HG03066 (cell line): ENCODE results near the gene RIT2.

Source experiments
- ATAC-seq: cut with Tn5 transposase; IDR thresholded peaks from one replicate; pipeline ENCODE4 v1.9.1; 2021; ENCODE audit warnings: low read depth; ENCODE audit not compliant: unreplicated experiment

RIT2 gene

DNA sequence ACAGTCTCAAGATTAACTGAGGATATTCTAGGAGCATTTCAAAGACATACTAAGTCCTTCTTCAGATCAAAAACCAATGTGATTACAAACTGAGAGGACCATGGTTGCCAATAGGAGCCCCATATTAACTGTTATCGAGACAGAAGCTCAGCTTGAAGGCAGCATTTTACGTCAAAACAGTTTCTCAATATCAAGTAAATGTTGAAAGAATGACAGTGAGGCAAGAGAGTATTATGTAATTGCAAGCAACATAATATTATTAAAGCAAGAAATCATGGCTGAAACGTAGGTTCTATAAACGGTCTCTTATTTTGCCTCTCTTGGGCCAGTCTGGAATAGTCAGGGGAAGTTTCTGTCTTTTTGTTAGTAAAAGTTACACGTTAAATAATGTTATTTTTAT lies 22.9 kb downstream of the RIT2 start:
- no peak for ATAC-seq

- ATAC-seq: no peak
Observed at GRCh38 chr18:43081396-43081795, 34.1 kb downstream of the RIT2 start.

GRCh38 chr18:43080671-43081070 lies 34.8 kb downstream of the RIT2 start:
- ATAC-seq: no peak

DNA sequence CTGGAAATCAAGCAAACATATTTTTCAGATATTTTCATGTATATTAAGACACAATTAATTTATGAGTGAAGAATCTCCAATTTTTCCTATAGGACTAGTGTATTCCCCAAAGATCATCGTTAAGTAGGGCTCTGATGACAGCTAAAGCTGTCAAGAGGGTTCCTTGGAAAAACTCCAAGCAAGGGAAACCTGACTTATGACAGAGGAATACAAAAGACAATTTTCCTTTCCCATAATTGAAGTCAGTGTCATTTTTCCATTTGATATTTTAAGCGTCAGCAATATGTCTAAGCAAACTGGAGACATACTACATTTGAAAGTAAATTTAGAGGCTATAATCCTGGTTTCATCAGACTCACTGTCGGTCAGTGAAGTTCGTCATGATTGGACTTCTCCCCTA lies 36.1 kb downstream of the RIT2 start:
- no peak for ATAC-seq

DNA sequence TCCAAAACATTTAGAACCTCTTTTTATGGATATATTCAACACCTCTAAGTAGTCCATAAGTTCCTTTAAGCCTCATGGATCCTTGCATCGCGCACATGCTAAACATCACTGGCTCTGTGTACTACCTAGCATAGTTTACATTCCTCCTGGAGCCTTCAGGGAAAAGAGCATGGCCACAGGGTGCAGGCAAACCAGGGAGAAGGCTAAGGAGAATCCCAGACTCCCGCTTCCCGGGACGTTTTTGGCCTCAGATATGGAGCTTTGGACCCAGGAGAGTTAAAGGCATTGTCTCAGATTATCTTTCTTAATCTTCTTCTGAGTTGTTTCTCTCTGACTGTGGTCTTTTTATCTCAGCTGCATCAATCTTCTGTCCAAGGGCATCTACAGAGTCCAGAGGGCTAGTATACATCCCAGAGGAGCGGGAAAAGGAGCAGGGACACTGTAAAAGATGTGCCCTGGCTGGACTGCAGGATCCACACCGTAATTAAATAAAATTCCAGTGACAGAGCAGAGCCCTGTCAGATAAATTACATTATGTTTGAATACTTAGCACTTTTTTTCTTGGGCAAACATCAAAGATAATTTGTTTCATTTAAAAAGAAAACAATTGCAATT lies 36.9 kb downstream of the RIT2 start:
- no peak for ATAC-seq

GRCh38 chr18:43077510-43078308 lies 37.8 kb downstream of the RIT2 start:
- no peak for ATAC-seq

- no peak for ATAC-seq
Observed at GRCh38 chr18:43073771-43074170, 41.7 kb downstream of the RIT2 start.

- ATAC-seq: no peak
Observed at GRCh38 chr18:43068781-43069180, 46.7 kb downstream of the RIT2 start.

GRCh38 chr18:43067570-43067969 lies 47.9 kb downstream of the RIT2 start:
- ATAC-seq: no peak

- ATAC-seq: no peak
Observed at GRCh38 chr18:43061816-43062215, 53.7 kb downstream of the RIT2 start.

DNA sequence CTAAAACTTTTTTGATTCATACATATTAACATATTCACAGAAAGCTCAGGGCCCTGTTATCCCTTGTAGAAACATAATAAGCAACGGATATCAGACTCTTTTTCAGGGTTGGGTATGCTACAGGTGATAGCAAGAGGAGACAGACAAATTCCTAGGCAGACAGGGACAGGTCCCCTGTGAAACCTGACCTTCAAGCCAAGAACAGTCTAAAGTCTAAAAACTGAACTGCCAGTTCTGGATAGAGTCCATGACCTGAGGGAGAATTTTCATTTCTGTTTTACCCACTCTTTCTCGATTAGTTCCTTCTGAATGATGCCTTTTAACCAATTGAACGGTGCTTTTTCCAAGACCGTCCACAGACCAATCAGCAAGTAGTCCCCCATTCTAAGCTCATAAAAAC lies 54.2 kb downstream of the RIT2 start:
- ATAC-seq: no peak

DNA sequence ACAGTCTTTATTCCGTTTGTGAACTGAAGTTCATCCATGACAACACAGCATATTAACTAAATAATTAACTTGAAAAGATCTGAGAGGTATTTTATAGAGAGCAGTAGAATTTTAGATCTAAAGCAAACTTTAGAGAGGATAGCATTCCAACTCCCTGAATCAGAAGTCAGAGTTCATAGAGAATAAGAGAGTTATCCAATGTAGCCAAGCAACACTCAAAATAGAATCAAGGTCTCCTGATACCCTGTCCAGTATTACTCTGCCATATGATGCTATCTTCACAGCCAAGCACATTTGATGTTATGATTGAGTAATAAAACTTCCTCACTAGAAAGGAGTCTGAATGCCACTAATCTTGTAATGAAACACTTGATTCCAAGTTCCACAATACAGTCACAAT lies 55.5 kb downstream of the RIT2 start:
- no peak for ATAC-seq

- no peak for ATAC-seq
Observed at GRCh38 chr18:43054815-43055519, 60.5 kb downstream of the RIT2 start.

DNA sequence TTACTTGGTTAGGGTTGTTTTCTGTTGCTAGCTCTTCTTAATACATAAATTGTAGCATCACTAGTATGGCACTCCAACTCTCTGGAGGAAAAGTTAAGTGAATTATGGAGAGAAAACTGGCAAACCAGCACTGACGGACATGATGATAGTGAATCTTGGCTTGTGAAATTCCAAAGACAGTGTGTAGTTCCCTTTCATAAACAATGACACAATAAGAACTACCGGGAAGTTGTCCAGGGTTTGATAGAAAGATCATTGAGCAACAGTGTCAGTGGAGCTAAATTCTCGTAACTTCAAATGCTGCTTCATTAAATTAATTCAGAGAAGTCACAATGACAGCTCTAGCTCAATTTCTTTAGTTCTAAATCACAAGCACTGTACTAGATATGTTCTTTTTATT lies 66.5 kb downstream of the RIT2 start:
- no peak for ATAC-seq

GRCh38 chr18:43046322-43046721 lies 69.2 kb downstream of the RIT2 start:
- ATAC-seq: no peak

GRCh38 chr18:43043626-43044025 lies 71.9 kb downstream of the RIT2 start:
- ATAC-seq: no peak

GRCh38 chr18:43040281-43040680 lies 75.2 kb downstream of the RIT2 start:
- no peak for ATAC-seq

DNA sequence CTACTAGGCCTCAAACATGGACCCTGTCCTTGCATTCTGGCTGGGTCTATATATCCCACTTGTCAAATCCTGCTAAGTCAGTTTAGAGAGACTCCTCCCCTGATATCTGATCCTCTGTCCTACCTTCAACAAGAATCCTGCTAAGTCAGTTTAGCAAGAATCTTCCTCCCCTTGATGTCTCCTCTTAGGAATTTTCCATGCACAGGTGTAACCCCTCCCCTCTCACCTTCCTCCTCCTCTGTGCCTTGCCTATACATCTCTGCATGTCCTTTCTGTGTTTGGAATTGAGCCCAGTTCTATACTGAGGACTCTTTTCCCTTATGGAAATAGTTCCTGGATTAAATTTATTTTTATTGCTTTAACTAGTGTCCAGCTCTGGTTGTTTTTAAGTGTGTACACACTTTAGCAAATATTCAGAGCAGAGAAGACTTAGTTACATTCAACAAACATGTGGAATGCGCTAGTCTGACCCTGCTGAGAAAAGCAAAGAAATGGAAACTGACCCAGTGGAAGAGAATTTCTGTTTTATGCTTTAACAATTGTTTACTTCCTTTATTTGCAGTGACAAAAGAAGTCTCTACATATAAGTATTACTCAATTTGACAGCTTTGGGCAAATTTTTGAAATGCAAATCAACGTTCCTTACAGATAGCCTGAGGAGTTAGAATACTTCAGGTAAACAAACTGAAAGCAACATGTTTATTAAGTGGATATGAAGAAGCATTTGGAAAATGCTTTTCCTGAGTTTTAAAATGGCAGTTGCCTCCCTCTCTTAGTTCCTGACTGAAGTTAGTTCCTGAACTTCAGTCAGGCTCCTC lies 80.6 kb downstream of the RIT2 start:
- no peak for ATAC-seq

DNA sequence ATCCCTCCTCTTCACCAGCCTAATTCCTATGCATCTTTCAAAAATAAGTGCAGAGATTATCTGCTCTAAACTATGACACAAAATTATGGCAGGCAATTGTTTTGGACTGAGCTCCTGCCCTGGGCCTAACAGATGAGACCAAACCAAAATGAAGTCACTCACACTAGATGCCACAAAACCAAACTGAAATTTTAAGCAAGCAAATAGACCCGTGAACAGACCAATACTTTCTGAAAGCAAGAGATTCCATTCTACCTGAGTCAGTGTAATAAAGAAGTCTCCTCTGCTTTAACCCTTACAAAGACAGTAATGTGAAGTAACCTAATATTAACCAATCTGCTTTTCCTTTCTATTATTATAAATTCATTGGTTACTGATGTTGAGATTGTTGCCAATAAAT lies 84.3 kb downstream of the RIT2 start:
- ATAC-seq: no peak

GRCh38 chr18:43029414-43029813 lies 86.1 kb downstream of the RIT2 start:
- ATAC-seq: no peak

DNA sequence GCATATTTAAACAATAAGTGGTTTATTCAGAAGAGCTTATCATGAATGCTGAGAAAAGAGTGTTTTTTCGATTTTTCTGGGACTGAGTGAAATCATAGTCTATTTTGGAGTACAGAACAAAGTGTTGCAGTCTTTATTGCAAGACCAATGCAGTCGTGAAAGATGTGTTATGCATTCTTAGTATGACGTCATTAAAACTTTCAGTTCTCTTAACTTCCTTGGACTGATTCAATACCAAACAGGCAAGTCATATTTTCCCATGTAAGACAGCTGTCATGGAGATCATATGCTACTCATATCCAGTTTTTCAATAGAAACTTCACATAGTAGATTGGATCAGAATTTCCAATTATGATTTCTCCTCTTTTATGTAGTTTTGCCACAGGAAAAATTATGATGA lies 92.6 kb downstream of the RIT2 start:
- ATAC-seq: no peak
